Stimulated activated CD8-positive, alpha-beta memory T cell treated with anti-CD3 and anti-CD28 coated beads, Interleukin-12 subunit alpha, Interleukin-12 subunit beta, amount 100 ng/mL, for 1 hour (primary cell): ENCODE data around the gene PUM2.
A peak's percentile ranks its signal among the peaks of the same experiment; 100 is the strongest.
"Not testable (repeated sequence)": the region's sequence is repeated elsewhere in the genome, so short reads cannot be mapped to it uniquely, and the experiment has no call there.

Source experiments
- DNase-seq: peaks from one replicate; pipeline ENCODE4 v3.0.0-alpha.2; 2020; ENCODE audit warnings: low read depth

Gene PUM2

DNA sequence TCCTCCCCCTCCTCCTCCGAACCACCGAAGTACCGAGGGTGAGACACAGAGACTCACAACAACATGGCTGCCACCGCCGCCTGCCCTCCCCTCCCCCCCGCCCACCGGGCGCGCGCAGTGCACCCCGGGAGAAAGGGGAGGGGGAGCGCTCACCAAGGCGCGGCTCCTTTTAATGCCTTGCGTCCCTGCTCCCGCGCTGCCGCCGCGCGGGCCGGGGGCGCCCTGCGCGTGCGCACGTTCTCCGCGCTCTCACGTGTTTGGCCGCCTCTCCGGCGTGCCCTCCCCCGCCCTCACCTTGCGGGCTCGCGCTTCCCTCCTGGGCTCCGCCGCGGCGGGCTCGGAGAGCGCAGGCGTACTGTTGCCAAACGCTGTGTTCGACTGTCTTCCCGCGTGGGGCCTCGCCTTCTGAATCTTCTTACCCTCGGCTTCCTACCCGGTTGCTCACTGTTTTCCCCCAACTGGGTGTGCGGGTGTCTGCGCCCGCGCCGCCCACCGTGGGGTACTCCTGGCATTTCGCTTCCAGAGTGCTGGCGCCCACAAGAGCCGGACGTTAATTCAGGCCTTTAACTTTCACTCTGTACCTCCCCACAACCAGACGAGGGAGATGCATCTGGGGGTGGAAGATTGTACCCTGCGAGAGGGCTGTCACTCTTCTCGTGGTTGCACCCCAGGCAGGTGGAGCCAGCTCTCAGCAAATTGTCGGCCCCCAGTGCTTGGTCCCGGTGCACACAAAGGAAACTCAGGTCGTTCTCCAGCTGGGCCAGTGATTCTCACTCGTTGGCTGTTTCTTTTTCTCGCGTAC is at the start of gene PUM2:
PUM2 (minus strand) TSS at position 92 of the 802 bp plus-strand sequence. CDS start 23,484 bp downstream, outside the sequence.
- DNase-seq: peak; percentile 87

- DNase-seq: no peak
Measured at GRCh38 chr2:20400306-20400705, 49.7 kb upstream of the PUM2 start.

DNA sequence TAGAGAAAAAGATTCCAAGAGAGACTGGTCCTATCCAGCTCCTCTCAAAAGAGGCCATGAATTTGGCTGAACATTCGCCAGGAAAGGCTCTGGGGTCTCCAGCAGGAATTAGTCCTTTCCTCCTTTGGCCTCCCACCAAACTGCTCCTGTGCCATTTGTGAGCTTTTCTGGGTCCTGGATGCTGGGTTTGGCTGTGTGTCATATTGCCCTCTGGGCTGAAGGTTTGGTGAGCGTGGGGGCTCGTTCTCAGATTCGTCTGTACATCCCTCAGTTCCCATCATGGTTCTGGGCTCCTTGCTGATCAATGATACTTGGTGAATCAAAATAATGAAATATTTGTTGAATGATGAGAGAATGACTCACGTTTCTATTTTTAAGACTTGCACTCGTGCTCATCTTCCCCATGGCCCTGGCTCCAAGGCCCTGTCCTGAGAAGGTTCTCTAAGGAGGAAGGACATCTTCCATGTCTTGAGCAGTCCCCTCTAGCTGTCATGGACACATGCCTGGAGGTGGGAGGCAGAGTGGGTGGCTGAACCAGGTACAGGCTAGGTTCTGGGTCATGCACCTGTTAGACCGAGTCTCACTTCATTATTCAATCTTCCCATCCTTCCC is 48.4 kb upstream of the PUM2 start:
- no peak for DNase-seq

DNA sequence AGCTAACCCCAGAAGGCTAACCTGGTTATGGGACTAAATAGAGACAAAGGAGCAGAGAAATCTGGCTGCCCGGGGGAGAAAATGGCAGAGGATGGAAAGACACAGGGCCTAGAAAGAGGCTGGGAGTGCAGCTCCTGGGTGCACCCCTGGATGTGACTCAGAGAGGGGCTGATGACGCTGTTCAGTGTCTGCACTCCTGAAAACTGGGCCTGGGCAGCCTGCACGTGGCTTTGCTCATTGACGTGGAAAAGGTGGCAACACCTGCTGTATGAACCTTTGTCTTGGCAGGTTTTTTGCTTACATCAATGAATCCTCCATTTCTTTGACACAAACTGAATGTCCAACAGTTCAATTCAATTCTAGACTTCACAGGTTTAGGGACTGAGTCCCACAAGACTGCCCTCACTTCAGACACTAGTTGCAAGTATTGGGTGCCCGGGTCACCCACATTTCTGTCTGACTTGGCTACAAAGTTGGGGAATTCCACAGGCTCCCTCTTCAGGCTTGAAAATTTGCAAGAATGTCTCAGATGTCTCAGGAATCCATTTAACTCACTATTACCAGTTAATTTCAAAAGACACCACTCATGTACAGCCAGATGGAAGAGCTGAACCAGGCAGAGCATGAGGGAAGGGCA is 47.3 kb upstream of the PUM2 start:
- no peak for DNase-seq

- no peak for DNase-seq
Measured at GRCh38 chr2:20396356-20397000, 45.8 kb upstream of the PUM2 start.

GRCh38 chr2:20393986-20394385 is 43.3 kb upstream of the PUM2 start:
- DNase-seq: no peak

DNA sequence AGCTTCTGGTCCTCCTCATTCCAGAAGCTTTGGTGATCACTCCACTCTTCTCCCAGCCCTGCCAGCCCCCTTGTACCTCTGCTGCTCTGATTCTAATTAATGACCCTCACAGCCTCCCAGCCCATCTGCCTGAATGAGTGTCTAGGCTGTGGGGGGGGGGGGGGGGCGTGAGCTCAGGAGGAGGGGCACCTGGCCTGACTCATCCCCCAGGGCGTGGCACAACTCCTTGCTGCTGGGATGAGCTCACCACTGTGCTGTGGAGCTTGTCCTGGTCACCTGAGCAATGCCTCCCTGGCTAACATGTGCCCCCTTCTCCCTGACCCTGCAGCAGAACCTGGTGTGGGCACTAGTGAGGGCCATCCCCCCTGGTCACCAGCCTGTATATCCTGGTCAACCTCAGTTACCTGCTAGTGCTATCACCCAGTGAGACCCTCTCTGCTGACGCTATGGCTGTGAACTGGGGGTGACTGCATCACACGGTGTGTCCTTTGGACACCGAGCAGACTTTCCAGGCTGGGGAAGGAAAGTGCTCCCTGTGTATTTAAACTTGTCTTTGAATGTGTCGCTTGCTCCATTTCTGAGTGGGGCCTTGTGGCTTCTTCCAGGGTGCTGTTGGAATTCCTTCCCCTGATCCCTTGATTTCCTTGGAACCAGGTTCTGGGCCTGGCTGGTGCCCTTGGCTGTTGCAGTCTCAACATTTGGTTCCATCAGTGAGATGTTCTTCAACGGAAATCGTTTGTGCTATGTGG is 41.5 kb upstream of the PUM2 start:
- DNase-seq: no peak

DNA sequence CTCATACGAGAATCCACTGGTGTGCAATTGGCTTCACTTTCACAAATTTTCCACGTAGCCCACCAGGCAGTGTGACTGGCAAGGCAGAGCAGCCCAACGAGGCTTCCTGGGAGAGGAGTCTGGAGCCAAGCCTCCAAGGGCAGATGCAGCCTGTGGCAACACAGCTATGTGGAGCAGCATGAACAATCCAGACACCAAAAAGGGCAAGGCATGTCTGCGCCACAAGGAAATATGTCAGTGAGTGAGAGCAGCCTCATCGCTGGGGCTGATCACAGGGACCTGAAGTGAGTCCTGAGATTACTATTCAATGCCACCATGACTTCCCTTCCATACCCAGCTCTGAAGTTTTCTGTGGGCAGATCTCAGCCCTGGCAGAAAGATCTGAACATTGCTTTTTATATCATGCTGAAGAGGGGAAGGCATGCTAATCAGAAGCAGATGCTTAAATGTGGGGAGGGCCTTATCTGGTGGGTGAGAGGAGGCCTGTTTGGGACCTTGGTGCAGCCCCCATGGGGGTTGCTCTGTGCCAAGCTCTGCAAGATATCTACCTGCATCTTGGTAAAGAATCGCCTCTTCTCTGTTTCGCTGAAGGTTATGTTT is 40.0 kb upstream of the PUM2 start:
- DNase-seq: no peak

GRCh38 chr2:20384953-20385352 is 34.3 kb upstream of the PUM2 start:
- DNase-seq: no peak

DNA sequence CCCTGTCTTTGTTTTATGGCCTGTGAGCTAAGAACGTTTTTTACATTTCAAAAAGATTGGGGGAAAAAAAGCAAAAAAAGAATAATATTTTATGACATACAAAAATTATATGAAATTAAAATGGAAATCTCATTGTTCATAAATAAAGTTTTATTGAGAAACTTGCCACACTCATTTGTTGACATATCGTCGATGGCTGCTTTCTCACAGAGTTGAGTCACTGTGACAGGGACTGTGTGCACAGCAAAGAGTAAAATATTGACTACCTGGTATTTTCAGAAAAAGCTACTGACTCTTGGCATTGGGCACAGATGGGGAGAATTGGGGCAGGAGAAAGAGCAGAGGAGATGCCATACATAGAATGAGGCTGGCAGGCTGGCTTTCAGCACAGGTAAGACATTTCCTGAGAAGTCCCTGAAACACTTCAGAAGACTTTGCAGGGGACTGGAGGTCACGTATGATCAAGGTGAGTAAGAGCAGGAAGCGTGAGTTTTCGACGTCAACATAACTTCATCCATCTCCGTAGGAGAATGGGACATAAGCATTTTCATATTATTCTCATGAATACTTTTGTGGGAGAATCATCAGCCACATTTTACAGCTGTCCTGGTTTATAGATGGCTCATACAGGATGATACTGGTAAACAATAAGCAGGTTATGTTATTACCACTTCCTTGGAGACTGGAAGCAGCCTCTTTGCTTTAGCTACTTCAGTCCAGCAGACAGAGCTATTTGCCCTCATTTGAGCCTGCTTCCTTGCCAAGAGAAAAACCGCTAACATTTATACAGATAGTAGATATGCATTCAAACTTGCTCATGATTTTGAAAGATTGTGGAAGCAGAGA is 32.5 kb upstream of the PUM2 start:
- DNase-seq: no peak

GRCh38 chr2:20381457-20381856 is 30.8 kb upstream of the PUM2 start:
- DNase-seq: no peak

DNA sequence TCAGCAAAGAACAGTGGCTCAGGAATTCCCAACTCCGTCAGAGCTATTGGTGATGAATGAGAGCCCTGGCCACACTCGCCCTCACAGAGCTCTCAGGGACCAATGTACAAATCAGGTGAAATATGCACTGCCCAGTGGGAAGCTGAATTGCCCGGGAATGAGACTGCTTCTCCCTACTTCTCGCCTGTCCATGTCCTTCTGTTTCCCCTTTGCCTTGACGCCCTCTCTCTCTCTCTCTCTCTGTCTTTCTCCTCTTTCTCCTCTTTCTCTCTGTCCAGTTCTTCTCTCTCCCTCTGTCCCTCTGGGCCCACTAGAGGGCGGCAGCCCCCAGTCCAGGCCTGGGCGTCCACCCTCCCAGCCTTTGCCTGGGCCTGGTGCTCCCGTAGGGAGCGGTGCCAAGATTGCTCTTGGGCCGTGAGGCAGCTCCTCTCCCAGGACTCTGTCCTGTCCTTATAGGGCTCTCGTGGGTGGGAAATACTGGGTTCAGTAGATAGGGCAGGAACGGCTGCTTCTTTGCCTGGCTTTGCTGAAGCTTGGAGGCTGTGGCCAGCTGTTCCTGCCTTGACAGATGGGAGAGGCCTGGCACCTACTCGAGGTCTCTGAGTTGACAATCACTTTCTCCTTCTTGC is 28.4 kb upstream of the PUM2 start:
- DNase-seq: no peak

DNA sequence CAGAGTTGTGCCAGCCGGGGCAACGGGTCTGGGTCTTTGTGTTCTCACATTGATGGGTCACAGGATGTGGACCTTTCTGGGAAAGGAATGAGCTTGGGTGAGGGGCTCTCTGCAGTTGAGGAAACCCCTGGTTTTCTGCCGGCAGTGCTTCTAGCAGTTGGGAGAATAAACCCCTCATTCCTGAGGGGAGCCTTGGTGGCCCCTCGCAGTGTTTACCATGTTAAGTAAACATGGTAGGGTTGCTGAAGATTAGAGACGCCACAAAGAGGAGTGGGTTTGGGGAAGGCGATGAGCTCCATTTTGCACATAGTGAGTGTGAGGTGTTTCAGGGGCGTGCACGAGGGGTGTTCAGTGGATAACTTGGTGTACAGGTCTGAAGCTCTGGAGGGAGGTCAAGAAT is 27.7 kb upstream of the PUM2 start:
- DNase-seq: no peak

- no peak for DNase-seq
Measured at GRCh38 chr2:20377741-20378140, 27.1 kb upstream of the PUM2 start.

- DNase-seq: not testable (repeated sequence)
Measured at GRCh38 chr2:20374982-20375381, 24.3 kb upstream of the PUM2 start.

DNA sequence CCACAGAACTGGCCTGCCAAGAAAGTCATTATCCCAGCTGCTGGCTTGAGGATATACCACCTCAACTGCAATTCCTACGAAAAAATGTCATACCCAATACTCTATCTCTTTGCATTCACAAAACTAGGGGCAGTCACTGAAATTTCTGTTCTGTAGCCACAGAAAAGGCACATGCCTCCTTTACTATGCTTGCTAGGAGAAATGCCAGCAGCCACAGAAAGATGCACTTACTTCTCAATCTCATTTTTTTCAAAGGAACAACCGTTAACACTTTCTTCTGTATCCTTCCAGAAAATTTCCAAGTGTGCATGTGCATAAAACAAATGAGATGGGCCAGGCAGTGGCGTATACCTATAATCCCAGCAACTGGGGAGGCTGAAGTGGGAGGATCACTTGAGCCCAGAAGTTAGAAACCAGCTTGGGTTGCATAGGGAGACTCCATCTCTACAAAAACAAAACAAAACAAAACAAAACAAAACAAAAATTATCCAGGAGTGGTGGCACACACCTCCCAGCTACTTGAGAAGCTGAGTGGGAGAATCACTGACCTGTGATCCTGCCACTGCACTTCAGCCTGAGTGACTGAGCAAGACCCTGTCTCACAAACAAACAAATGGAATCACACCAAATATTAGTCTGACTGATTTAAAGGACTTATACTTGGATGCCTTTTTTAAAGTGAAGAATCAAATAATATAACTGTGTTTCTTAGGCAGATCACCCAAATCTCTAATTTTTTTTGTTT is 22.4 kb upstream of the PUM2 start:
- no peak for DNase-seq

- no peak for DNase-seq
Measured at GRCh38 chr2:20371323-20372025, 20.8 kb upstream of the PUM2 start.

DNA sequence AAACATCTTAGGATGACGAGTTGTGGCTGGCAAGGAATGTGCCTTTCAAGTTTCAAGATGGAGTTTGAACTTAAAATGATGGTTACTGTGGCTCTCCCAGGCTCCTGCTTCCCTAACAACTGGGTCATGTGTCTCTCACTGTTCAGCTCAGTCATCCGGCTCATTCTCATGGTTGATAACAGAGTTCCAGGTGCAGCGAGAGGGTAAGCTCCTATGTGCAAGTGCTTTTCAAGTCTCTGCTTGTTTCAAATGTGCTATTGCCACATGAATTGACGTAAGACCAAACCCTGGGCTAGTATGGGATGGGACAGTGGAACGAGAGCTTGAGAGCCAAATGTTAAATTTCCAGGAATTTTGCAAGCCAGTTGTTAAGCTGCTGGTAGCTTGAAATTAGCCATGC is 19.5 kb upstream of the PUM2 start:
- DNase-seq: no peak

DNA sequence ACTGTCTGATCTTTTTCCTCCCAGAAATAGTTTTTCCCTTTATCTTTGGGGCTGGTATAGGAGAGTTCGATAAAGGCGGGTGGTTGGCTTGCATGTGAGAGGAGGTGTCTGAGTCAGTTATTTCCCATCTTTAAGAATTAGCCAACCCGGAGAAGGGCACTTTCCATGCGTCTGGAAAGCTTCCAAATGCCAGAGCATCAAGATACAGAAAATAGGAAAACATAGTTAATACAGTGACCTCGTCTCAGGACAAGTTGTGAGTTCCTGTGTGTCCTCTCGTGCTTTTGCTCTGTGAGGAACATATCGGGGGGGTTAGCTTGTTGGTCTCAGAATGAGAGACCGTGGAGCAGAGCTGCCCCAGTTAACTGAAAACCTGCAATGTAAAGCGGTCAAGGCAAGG is 18.7 kb upstream of the PUM2 start:
- DNase-seq: no peak
